PC-9 (cell line): ENCODE results near the gene RPL13A.

Source experiments
- CTCF ChIP-seq: fragments of 200-600 bp; sonication (generic); conservative IDR thresholded peaks from 2 replicates; pipeline ENCODE4 v1.6.1; 2017; ENCODE audit warnings: mixed run types, antibody characterized with exemption, mild to moderate bottlenecking, moderate library complexity
- EZH2 ChIP-seq: fragments of 200-600 bp; sonication (generic); IDR thresholded peaks from 2 replicates; pipeline ENCODE4 v1.8.0; 2017; ENCODE audit warnings: antibody characterized with exemption, low read depth

GRCh38 chr19:49533551-49534488 lies 46.4 kb downstream of the RPL13A start:
- no peak; the same call in 1 of the 2 replicates for TF ChIP-seq CTCF
- TF ChIP-seq EZH2, result no peak
